H9 (cell line): ENCODE measurements around the gene ZNF576. TPM values are rescaled to one million over a fixed set of nuclear protein-coding genes. Genes with fewer than 3 reads are reported as not detected.

Experiments
- DNase-seq: peaks from one replicate; pipeline ENCODE4 v3.0.0-alpha.2; 2017
- H2AFZ ChIP-seq: one replicate; pipeline ENCODE4 v1.6.1; 2013; ENCODE audit warnings: mild to moderate bottlenecking, low read length, control low read depth, moderate library complexity
- H2AK5ac ChIP-seq: 2 replicates; pipeline ENCODE4 v1.6.1; 2013; ENCODE audit warnings: low read length, control low read depth, mixed read lengths; ENCODE audit not compliant: insufficient read length
- H2BK120ac ChIP-seq: one replicate; pipeline ENCODE4 v1.6.1; 2013; ENCODE audit warnings: low read depth, mild to moderate bottlenecking, low read length, control low read depth, inconsistent platforms; ENCODE audit not compliant: poor library complexity, severe bottlenecking
- H2BK12ac ChIP-seq: 2 replicates; pipeline ENCODE4 v1.6.1; 2013; ENCODE audit warnings: low read length, control low read depth, mixed read lengths, low read depth; ENCODE audit not compliant: insufficient read length
- H2BK15ac ChIP-seq: 2 replicates; pipeline ENCODE4 v1.6.1; 2013; ENCODE audit warnings: low read depth, low read length, control low read depth
- H2BK20ac ChIP-seq: one replicate; pipeline ENCODE4 v1.6.1; 2013; ENCODE audit warnings: low read depth, mild to moderate bottlenecking, low read length, control low read depth, inconsistent platforms; ENCODE audit not compliant: poor library complexity, severe bottlenecking
- H2BK5ac ChIP-seq: 2 replicates; pipeline ENCODE4 v1.6.1; 2013; ENCODE audit warnings: low read length, control low read depth, mixed read lengths; ENCODE audit not compliant: insufficient read length
- H3K14ac ChIP-seq: 2 replicates; pipeline ENCODE4 v1.6.1; 2013; ENCODE audit warnings: low read length, control low read depth; ENCODE audit not compliant: insufficient read depth
- H3K18ac ChIP-seq: 2 replicates; pipeline ENCODE4 v1.6.1; 2013; ENCODE audit warnings: low read depth, mild to moderate bottlenecking, mixed read lengths, low read length, control low read depth; ENCODE audit not compliant: insufficient read length
- H3K23ac ChIP-seq: 2 replicates; pipeline ENCODE4 v1.6.1; 2013; ENCODE audit warnings: low read length, control low read depth, mixed read lengths, low read depth; ENCODE audit not compliant: insufficient read length
- H3K23me2 ChIP-seq: 2 replicates; pipeline ENCODE4 v1.6.1; 2013; ENCODE audit warnings: low read depth, mild to moderate bottlenecking, mixed read lengths, low read length, control low read depth; ENCODE audit not compliant: insufficient read length, poor library complexity, severe bottlenecking
- H3K27ac ChIP-seq: 2 replicates; pipeline ENCODE4 v1.5.1; 2013; ENCODE audit warnings: low read length, control low read depth, mixed read lengths, low read depth; ENCODE audit not compliant: insufficient read length
- H3K27me3 ChIP-seq: 2 replicates; pipeline ENCODE4 v1.6.1; 2013; ENCODE audit warnings: low read length, control low read depth, inconsistent platforms; ENCODE audit not compliant: insufficient read depth
- H3K4ac ChIP-seq: 2 replicates; pipeline ENCODE4 v1.6.1; 2013; ENCODE audit warnings: low read depth, mild to moderate bottlenecking, control low read depth, inconsistent platforms, low read length, moderate library complexity
- H3K4me1 ChIP-seq: 2 replicates; pipeline ENCODE4 v1.6.1; 2013; ENCODE audit warnings: low read length, control low read depth, inconsistent platforms; ENCODE audit not compliant: insufficient read depth
- H3K4me2 ChIP-seq: 2 replicates; pipeline ENCODE4 v1.6.1; 2013; ENCODE audit warnings: low read length, control low read depth, mixed read lengths; ENCODE audit not compliant: insufficient read length, insufficient read depth
- H3K56ac ChIP-seq: 2 replicates; pipeline ENCODE4 v1.6.1; 2013; ENCODE audit warnings: low read depth, mild to moderate bottlenecking, mixed read lengths, low read length, control low read depth; ENCODE audit not compliant: insufficient read length
- H3K79me1 ChIP-seq: 2 replicates; pipeline ENCODE4 v1.6.1; 2013; ENCODE audit warnings: low read depth, mild to moderate bottlenecking, moderate library complexity, low read length, control low read depth, inconsistent platforms; ENCODE audit not compliant: insufficient read depth, poor library complexity, severe bottlenecking
- H3K79me2 ChIP-seq: 2 replicates; pipeline ENCODE4 v1.6.1; 2013; ENCODE audit warnings: low read length, control low read depth, inconsistent platforms; ENCODE audit not compliant: insufficient read depth
- H3K9ac ChIP-seq: 2 replicates; pipeline ENCODE4 v1.6.1; 2013; ENCODE audit warnings: low read length, control low read depth, mixed read lengths; ENCODE audit not compliant: insufficient read length; ENCODE audit errors: extremely low read depth
- H3K9me3 ChIP-seq: one replicate; pipeline ENCODE4 v1.6.1; 2013; ENCODE audit warnings: low read depth, low read length, inconsistent platforms; ENCODE audit not compliant: control insufficient read depth
- H3T11ph ChIP-seq: one replicate; pipeline ENCODE4 v1.6.1; 2013; ENCODE audit warnings: mild to moderate bottlenecking, low read length, control low read depth, inconsistent platforms
- H4K20me1 ChIP-seq: one replicate; pipeline ENCODE4 v1.6.1; 2013; ENCODE audit not compliant: control insufficient read depth, insufficient read length, insufficient read depth
- H4K5ac ChIP-seq: 2 replicates; pipeline ENCODE4 v1.6.1; 2013; ENCODE audit warnings: low read depth, mild to moderate bottlenecking, mixed read lengths, low read length, control low read depth; ENCODE audit not compliant: insufficient read length
- H4K8ac ChIP-seq: replicated peaks from 2 replicates; pipeline ENCODE4 v1.6.1; 2013; ENCODE audit warnings: low read length, control low read depth, mixed read lengths, low read depth; ENCODE audit not compliant: insufficient read length
- H4K91ac ChIP-seq: 2 replicates; pipeline ENCODE4 v1.6.1; 2013; ENCODE audit warnings: low read depth, mild to moderate bottlenecking, moderate library complexity, mixed read lengths, low read length, control low read depth; ENCODE audit not compliant: insufficient read length
- H3K27ac Mint-ChIP-seq, 3 experiments: 2 replicates in 2 of 3; 3 replicates in 1 of 3; pipeline ENCODE4 v1.8.0; 2020 to 2021; ENCODE audit warnings: mixed read lengths in 3 of 3, mild to moderate bottlenecking in 1 of 3, moderate library complexity in 1 of 3
- H3K27me3 Mint-ChIP-seq: 2 replicates; pipeline ENCODE4 v1.8.0; 2021; ENCODE audit warnings: low read depth, mild to moderate bottlenecking, moderate library complexity, mixed read lengths
- H3K36me3 Mint-ChIP-seq, 3 experiments: 2 replicates in 2 of 3; 3 replicates in 1 of 3; pipeline ENCODE4 v1.8.0; 2020 to 2021; ENCODE audit warnings: low read depth in 3 of 3, mixed read lengths in 3 of 3; ENCODE audit not compliant: insufficient read depth in 1 of 3
- H3K4me1 Mint-ChIP-seq, 2 experiments: 2 replicates each; pipeline ENCODE4 v1.8.0; 2020; ENCODE audit warnings: mixed read lengths in 2 of 2
- H3K4me3 Mint-ChIP-seq, 2 experiments: 2 replicates in 1 of 2; 3 replicates in 1 of 2; pipeline ENCODE4 v1.8.0; 2020 to 2021; ENCODE audit warnings: mild to moderate bottlenecking in 2 of 2, mixed read lengths in 2 of 2, moderate library complexity in 1 of 2
- H3K9me3 Mint-ChIP-seq, 2 experiments: 2 replicates in 1 of 2; 3 replicates in 1 of 2; pipeline ENCODE4 v1.8.0; 2020; ENCODE audit warnings: mild to moderate bottlenecking in 2 of 2, mixed read lengths in 2 of 2, moderate library complexity in 1 of 2
- CTCF ChIP-seq: fragments of 200-600 bp; sonication (generic); conservative IDR thresholded peaks from 3 replicates; pipeline ENCODE4 v1.8.0; 2021; ENCODE audit warnings: antibody characterized with exemption, mild to moderate bottlenecking
- WGBS: extraction: QIAGEN DNeasy Blood & Tissue Kit; methylation state at CpG from one replicate; pipeline ENCODE4 v1.1.7; 2013; ENCODE audit warnings: missing lambda C conversion rate, low lambda C conversion rate, mixed read lengths; ENCODE audit not compliant: insufficient read length; ENCODE audit errors: extremely low coverage; 5-methylcytosine and 5-hydroxymethylcytosine counted together
- total RNA-seq: library from RNA; stranded (reverse); gene quantifications from 2 replicates; pipeline ENCODE4 v1.2.1, GENCODE V29; 2021

The ZNF576 gene
- total RNA-seq, 1 experiment from 2014 or later = 19.7 TPM

GRCh38 chr19:43553656-43554055, 42.7 kb upstream of the ZNF576 start:
- Histone ChIP-seq H2BK5ac (no peak overlapping the region), H3K23ac (no peak overlapping the region), H3K9ac (no peak overlapping the region), H3K14ac (no peak overlapping the region), H4K8ac (no peak overlapping the region), H2AK5ac (no peak overlapping the region), H3K18ac (no peak overlapping the region), H3K27me3 (no peaks in the 10 kb centered on the region), H4K5ac (no peak overlapping the region), H3T11ph (no peak overlapping the region), H3K4me2 (no peak overlapping the region), H2AFZ (no peak overlapping the region), H3K79me2 (no peaks in the 10 kb centered on the region), H3K9me3 (no peaks in the 10 kb centered on the region), H4K91ac (no peak overlapping the region), H2BK15ac (no peak overlapping the region), H2BK20ac (no peak overlapping the region), H3K23me2 (no peaks in the 10 kb centered on the region), H3K56ac (no peak overlapping the region), H3K79me1 (no peaks in the 10 kb centered on the region), H4K20me1 (no peaks in the 10 kb centered on the region), H3K4ac (no peak overlapping the region), H2BK12ac (no peak overlapping the region), H3K4me1 (no peaks in the 10 kb centered on the region), H2BK120ac (no peak overlapping the region), H3K27ac (no peak overlapping the region)
- H3K27me3 Mint-ChIP-seq = no peaks in the 10 kb centered on the region
- WGBS = no CpG with 5 or more reads among the region's 4 CpGs
- H3K27ac Mint-ChIP-seq = no peak overlapping the region
- 0 out of 5 replicates have a peak, but pooled peaks cover 0 to 2% of the 10 kb centered on the region in 2 experiments for H3K9me3 Mint-ChIP-seq
- no peak for TF ChIP-seq CTCF
- H3K4me1 Mint-ChIP-seq = peaks cover 7 to 11% of the 10 kb centered on the region in 2 experiments
- peaks cover 15 to 60% (median 51%) of the 10 kb centered on the region in 3 experiments; a peak in 6 of 7 replicates for H3K36me3 Mint-ChIP-seq
- no peak overlapping the region for H3K4me3 Mint-ChIP-seq
- no peak for DNase-seq
